ENCODE measurements around the gene ANGEL1. TPM values are rescaled to one million over a fixed set of nuclear protein-coding genes. Genes with fewer than 3 reads are reported as not detected.
A peak's percentile ranks its signal among the peaks of the same experiment; 100 is the strongest.

Gene ANGEL1
- total and polyA plus RNA-seq, 11 donors, result 9.3 to 16.3 (median 13.3) TPM

DNA sequence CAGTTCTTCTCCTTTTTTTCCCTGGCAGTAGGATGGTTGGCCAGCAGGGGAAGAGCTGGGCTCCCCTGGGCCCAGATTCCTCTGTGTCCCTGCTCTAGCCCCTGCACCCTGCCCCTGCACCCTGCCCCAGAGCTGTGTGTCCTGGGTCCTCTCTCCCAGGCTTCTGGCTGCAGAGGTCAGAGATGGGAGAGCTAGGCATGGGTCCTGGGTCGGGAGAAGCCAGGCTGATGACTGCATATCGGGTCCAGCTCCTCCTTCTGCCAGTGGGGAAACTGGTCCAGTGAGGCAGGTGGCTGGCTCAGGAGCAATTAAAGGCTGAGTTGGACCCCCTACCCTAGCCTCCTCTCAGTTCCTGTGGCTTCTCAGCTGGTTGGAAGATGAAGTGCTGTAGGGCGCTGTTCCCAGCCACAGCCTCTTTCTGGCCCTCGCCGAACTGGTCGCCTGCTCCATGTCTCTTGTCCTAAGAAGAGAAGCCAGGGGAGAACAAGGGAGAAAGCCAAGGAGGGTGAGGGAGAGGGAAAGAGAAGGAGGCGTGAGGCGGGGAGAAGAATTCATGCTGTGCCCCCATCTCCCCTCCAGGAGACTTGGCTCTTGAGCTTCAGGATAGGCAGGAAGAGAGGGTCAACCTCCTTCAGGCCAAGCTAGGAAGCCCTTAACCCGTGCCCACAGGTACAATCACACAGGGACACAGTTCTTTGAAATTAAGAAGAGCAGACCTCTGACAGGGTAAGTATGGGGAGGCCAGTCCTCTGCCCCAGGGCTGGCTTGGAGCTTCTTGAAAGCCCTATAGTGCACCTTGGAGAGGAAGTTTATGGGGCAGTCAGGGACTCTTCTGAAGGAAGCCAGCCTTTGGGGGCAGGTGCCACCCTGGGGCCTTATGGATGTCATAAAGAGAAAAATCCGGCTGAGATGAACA, 41.9 kb downstream of the ANGEL1 start:
- intact Hi-C loops (cut with DNase I), result no loop called here
- Histone ChIP-seq H3K9me3 (no peaks in the 10 kb centered on the region), H3K4me1 (peaks cover 12 to 75% (median 55%) of the 10 kb centered on the region in 12 donors), H3K4me3 (no peak overlapping the region), H3K27me3 (no peaks in the 10 kb centered on the region), H3K36me3 (peaks cover 0 to 35% (median 0%) of the 10 kb centered on the region in 9 donors), H3K27ac (peak overlapping the region in 8 of 12 donors; percentile 18 to 96 (median 84))
- ATAC-seq (no peak), DNase-seq (peak in 1 of 5 donors; percentile 19)
- 87 to 93% (median 90%) methylated on average over 9 to 10 of the region's 10 CpGs for WGBS, 4 donors
- TF ChIP-seq, protein P1, sequence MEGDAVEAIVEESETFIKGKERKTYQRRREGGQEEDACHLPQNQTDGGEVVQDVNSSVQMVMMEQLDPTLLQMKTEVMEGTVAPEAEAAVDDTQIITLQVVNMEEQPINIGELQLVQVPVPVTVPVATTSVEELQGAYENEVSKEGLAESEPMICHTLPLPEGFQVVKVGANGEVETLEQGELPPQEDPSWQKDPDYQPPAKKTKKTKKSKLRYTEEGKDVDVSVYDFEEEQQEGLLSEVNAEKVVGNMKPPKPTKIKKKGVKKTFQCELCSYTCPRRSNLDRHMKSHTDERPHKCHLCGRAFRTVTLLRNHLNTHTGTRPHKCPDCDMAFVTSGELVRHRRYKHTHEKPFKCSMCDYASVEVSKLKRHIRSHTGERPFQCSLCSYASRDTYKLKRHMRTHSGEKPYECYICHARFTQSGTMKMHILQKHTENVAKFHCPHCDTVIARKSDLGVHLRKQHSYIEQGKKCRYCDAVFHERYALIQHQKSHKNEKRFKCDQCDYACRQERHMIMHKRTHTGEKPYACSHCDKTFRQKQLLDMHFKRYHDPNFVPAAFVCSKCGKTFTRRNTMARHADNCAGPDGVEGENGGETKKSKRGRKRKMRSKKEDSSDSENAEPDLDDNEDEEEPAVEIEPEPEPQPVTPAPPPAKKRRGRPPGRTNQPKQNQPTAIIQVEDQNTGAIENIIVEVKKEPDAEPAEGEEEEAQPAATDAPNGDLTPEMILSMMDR (IDR thresholded peaks at IDR 0.05), result no peak
- no peak for TF ChIP-seq POLR2A (IDR thresholded peaks at IDR 0.05)

DNA sequence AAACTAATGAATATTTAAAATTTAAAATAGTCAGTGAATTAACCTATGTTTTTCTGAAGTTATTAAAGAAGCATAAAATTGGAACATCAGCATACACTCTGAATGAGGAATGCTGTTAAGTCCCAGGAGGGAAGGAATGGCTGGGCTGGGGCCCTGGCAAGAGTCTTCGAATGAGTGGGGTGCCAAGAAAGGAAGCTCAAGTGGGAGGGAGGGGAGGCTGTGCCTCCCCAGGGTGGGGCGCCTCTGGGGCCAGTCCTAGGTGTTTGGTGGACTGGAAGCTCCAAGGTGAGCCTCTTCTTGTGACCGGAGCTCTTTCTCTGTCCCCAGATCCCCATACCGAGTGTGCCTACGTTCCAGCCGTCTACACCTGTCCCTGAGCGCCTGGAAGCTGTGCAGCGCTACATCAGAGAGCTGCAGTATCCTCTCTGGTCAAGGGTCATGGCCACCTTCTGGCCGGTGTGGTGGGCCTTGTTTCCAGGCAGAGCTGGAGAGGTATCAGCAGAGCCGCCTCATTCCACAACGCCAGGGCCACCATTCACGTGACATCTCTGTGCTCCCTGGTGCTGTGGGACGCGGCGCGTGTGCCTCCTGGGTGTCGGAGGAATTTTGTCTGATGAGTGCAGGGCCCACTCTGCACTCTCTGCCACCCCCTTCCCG, 42.9 kb downstream of the ANGEL1 start:
- peaks cover 12 to 86% (median 59%) of the 10 kb centered on the region in 12 donors for H3K4me1 ChIP-seq
- no peak overlapping the region for H3K4me3 ChIP-seq
- DNase-seq, result peak in 1 of 5 donors; percentile 25
- TF ChIP-seq, protein P1 (IDR thresholded peaks at IDR 0.05), result no peak
- no peak for TF ChIP-seq POLR2A (IDR thresholded peaks at IDR 0.05)
- H3K27ac ChIP-seq, result peak overlapping the region in 5 of 12 donors; percentile 74 to 96 (median 86)
- no peak for ATAC-seq
- WGBS, 4 donors, result 84 to 88% (median 86%) methylated on average over 16 to 18 of the region's 18 CpGs
- H3K9me3 ChIP-seq, result no peaks in the 10 kb centered on the region
- peaks cover 0 to 25% (median 0%) of the 10 kb centered on the region in 9 donors for H3K36me3 ChIP-seq
- intact Hi-C loops (cut with DNase I), result no loop called here
- H3K27me3 ChIP-seq, result no peaks in the 10 kb centered on the region

DNA sequence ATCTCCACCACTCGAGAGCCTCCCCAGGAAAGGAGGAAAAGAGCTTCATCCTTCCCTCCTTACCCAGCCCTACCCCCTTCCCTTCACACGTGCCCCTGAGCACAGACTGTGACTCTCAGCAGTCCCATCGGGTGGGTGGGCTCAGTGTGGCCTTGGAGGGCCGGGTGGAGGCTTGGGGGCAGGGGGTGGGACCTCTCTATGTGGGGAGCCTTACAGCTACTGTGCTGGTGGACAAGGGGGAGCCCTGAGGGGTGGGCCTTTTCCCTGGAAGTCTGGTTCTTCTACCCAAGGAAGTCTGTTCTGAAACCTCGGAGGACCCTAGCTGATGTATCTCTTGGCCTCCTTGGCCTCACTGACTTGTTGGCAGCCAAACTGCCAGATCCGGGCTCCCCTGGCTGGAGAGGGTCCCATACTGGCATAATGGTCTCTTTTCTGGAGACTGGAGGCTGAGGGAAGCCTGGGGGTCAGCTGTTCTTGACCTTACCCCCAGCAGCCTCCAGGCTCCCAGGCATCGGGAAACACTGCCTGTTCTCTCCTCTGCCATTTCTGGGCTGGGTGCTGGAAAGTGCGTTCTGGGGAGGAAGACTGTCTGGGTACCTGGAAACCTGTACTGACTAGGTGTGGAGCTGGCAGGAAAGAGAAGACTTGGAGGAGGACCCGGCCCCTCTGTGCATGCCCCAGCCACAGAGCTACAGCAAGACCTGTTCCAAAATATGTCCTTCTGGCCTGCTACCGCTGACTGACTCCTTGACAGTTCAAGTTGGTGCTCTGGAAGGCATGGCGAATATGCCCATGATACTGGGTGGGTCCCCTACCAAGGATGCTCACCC, 43.8 kb downstream of the ANGEL1 start:
- Histone ChIP-seq H3K27ac (peak overlapping the region; percentile 19 to 91 (median 76)), H3K4me1 (peaks cover 12 to 88% (median 64%) of the 10 kb centered on the region in 12 donors), H3K4me3 (peak overlapping the region in 1 of 12 donors; percentile 9), H3K36me3 (peaks cover 0 to 16% (median 0%) of the 10 kb centered on the region in 9 donors), H3K27me3 (no peaks in the 10 kb centered on the region), H3K9me3 (no peaks in the 10 kb centered on the region)
- intact Hi-C loops (cut with DNase I), result no loop called here
- ATAC-seq (no peak), DNase-seq (peak in 2 of 5 donors; percentile 13 to 63)
- 51 to 64% (median 57%) methylated on average over 10 to 11 of the region's 11 CpGs for WGBS, 4 donors
- TF ChIP-seq, protein P1 (IDR thresholded peaks at IDR 0.05), result no peak
- TF ChIP-seq POLR2A (IDR thresholded peaks at IDR 0.05), result no peak

Measured in heart left ventricle (tissue), 16 donors.